NCI-H510A treated with DMSO at 0.1 percent for 48 hours (cell line): ENCODE measurements around the gene PCSK6.

ENCODE experiments used
- DNase-seq: peaks from one replicate; lab custom pipeline; 2025; lab: John Stamatoyannopoulos, UW

Gene PCSK6

DNA sequence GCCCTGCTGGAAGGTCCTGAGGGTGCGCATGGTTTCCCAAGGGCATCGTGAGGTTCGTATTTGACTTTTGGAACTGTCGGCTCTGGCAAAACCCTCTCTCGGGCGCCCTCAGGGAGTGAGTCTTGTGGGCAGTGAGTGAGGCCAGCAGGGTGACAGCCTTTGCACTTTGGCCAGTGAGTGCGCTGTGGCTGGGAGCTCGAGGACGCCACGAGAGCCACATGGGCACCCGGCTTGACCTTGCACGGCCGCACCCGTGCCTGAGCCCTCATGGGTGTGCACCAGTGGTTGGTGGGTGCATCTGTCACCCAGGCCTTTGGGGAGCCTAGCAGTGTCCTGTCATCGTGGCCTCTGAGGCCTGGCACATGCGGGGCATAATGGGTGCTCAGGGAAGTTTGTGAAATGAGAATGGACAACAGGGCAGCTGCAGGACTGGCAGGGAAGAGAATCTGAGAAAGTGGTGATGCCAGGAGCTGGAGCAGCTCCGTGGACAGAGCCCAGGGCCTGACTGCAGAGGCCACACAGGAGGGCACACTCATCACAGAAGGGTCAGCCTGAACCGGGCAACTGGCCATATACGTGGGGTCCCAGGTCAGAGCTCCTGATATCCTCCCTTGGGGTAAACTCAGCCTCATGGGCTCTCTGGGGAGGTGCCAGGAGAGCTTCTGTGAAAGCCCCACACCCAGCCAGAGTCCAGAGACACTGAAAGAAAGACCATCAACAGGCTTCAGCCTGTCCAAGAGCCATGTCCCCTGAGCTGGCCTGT, 164.1 kb downstream of the PCSK6 start:
- no peak for DNase-seq

DNA sequence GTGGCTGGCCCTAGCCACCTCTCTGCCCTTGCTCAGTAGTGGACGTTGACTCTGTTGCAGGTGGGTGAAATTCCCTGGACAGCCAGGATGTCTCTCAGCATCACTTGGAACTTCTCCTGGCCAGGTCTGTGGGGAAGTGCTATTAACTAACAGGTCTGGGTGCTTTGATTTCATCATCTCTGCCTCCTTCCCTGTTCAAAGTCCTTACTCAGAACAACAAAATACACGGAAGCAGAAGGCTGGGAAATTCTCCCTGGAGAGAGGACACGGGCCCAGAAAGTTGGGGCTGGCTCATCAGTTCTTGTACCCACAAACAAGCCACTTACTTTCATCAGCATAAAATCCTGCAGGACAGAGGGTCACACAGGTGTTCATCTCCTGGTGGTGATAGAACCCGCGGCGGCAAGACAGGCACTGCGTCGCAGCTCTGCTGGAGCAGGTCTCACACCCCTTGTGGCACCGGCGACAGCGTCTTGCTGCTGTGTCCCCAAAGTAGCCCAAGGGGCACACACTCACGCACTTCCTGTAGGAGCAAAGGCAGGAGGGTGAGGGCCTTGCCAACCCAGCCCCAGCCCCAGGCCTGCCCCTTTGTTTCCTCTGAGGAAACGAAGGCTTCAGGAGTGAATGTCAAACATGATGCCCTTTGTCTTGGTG, 164.9 kb downstream of the PCSK6 start:
- DNase-seq, result no peak

DNA sequence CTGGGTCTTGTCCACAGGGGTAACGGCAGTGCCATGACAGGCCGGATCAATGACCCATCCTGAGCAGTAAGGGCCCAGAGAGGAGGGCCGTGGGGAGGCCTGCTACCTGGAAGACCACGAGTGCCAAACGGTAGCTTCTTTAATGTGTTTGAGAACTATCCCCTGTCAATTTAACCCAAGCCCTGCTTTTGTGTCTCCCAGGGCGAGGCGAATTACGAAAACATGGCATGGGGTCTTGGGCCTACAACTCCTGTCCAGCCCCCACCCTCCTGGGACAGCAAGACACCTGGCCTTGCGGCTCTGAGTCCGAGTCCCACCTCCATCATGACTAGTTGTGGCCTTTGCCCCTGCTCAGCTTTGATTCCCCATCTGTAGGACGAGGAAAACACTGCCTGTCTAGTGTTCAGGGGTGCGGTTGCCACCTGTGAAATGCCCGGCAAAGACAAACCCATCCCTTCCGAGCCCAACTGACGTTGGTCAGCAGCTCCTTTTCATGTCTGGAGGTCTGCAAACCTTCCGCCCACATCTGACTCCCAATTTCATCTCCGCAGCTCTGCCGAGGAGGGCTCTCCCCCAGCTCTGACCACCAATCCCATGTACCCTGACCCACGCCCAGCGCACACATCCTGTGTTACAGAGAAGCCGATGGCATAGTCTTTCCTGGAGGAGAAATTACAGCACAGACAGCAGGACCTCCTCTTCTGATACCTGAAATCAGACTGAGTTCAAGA, 165.5 kb downstream of the PCSK6 start:
- DNase-seq, result no peak

DNA sequence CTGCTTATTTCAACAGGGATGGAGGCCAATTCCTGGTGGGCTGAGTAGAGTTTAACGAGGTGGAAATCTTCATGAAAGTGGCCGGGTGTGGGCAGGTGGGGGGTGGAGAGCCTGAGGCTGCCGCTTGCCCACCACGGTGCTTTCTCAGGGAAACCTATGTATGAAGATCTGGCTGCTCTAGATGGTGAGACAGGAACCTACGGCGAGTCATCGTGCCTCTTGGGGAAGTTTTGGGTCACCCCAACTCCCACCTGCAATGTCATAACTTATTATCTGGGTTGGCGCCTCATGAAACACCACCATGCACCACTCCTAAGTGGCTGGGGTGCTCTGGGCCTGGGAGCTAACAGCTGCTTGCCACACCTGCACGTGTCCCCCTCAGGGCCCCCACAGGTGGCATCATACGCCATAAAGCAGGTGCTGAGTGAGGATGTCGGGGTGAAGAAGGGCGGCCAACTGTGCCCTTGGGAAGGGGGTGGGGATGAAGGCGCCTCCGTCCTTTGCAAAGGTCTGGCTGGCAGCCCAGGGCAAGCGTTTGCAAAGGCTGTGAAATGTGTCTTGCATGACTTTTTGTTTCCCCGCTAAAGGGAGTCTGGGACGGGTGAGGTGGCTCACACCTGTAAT, 166.5 kb downstream of the PCSK6 start:
- DNase-seq, result no peak

DNA sequence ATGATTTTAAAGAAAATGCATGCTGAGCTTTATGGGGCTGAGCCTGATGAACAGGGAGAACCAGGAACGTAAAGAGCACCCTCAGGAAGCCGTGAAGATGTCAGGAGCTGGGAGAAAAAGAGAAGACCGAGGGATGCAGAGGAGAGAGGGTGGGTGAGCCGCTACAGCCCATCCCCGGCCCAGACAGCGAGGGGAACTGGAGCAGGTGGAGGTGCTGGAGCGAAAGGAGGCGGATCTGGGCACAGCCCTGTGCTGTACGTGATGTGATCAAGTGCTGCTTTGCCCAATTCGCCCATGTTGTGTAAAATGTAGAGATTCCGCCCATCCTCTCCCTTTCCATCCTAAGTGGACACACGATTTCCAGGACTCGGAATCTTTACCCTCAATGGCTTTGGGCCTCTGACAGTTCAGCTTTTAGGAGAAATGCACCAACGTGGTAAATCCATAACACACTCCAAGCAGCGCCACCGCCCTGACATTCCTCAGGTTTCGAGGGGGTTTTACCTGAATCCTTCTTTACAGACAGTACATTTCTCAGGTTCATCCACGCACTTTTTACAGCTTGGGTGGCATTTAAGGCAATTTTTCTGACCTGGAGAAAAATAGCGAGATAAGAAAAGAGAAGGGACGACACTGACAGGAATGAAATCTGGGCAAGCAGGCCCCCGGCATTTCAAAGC, 167.4 kb downstream of the PCSK6 start:
- no peak for DNase-seq

DNA sequence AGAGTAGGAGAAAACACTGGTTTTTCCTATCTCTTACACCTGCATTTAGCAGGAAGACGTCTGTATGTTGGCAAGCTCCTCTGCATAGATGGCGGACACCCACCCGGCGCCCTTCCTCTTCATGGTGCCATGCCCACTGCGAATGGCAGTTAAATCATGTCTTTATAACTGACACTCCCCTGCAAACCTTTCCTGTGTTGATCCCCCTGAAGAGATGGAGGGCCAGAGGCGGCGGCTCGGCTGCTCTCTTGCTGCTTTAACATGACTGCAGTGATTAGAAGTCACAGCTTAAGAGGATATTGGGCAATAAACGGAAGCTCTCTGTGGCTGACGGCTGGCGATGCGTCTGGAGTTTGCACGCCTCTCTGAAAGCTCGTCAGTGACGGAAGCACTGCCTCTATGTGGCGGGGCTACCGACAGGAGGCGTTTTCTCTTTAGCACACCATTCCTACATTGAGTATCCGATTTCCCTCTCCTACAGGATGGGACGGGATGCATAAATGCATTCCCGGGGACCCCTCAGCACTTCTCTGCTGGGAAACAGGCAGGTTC, 168.9 kb downstream of the PCSK6 start:
- no peak for DNase-seq

DNA sequence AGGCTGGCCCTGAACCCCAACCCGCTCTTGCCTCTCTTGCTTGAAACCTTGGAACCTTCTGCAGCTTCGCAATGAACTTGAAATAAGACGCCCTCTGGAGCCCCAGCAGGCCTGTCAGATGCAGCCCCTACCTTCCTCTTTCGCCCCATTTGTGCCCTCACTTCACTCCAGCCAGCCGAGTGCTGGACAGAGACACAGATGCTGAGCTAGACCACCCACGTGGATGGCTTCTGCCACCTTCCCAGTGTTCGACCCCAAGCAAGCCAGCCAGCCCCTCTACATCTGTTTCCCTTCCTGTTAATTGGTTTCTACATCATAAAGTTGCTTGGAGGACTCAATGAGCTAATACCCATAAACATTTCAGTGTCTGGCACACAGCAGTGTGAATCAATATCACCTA, 170.7 kb downstream of the PCSK6 start:
- no peak for DNase-seq

DNA sequence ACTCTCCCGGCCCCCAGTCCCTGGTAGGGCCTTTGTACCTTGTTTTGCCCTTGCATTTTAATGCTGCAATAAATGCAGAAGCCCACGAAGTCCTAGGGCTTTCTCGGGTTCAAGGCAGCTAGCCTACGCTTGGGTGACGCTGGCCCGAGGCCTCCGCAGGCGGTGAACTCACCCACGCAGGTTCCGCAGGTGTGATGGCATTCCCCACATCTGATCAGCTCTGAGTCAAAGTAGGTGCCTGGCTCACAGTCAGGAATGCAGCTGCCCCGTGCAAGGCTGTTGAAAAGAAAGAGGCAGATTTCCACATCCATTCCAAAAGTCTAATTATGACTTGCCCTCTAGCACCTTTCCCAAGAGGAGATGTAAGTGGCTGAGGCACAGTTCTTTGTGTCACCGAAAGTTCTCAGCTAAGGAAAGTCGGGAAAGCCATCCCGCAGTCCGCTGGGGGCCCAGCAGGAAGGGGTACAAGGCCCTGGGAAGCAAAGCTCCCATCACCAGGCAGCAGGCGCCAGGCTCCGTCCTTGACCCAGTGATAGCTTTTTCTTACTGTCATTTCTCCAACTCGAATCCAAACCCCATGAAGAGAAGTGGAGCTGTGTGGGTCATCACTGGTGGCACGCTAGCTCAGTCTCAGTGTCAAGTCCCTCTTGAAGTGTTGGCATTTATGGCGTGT, 171.2 kb downstream of the PCSK6 start:
- DNase-seq, result no peak

DNA sequence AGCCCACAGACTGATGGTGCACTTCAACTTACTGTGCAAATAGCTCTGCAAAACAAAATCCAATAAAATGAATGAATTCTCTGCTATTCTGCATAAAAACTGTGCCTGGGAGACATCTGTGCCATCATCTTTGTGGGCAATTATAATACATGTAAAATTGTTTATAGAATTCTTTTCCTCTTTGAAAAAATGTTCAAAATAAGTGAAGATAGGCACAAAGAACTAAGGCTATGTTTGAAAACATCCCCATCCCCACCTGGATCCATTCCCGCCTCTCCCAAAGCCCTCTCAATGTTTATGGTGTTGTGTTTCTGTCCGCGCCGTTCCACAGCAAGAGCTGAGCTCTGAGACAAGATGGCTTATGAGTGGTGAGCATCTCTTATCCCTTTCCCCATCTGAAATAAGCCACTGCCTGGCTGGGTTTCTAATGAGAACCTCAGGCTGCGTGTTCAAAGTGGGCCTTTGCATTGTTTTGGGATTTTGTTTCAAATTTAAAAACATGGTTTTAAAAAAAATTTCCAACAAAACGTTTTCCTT, 172.1 kb downstream of the PCSK6 start:
- DNase-seq, result no peak

DNA sequence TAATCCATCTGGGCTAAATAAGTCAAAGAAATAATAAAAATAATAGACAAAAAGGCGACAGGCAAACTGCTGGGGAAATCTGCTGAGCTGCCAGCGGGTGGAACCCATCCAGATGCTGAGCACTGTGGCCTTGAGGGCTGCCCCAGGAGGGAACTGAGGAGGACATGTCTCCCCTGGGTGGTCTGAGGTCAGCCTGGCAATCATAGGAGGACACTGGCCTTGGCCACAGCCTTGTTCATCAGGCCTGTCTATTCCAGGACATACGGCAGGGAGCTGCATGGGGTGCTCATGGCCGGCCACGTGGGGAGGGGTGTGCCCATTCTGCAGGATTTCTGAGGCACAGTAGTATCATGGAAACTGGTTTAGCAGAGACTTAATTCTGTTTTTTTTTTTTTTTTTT, 173.0 kb downstream of the PCSK6 start:
- DNase-seq, result no peak

DNA sequence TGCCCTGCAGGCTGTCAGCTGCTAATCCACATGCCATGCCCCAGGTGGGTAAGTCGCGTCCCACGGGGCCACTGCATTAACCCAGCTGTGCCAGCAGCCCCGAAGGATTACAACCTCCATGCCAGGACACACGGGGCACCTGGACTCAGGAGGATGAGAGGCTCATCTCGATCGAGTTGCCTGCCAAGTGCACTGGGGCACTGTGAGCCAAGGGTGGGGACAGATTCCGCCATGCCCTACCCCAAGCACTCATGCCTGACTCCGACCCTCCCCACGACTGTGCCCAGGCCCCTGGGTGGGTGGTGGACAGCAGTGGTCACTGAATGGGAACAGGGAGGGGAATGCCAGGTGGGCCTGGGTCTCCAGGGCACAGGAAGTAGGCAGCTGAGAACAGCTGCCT, 173.8 kb downstream of the PCSK6 start:
- DNase-seq, result no peak

DNA sequence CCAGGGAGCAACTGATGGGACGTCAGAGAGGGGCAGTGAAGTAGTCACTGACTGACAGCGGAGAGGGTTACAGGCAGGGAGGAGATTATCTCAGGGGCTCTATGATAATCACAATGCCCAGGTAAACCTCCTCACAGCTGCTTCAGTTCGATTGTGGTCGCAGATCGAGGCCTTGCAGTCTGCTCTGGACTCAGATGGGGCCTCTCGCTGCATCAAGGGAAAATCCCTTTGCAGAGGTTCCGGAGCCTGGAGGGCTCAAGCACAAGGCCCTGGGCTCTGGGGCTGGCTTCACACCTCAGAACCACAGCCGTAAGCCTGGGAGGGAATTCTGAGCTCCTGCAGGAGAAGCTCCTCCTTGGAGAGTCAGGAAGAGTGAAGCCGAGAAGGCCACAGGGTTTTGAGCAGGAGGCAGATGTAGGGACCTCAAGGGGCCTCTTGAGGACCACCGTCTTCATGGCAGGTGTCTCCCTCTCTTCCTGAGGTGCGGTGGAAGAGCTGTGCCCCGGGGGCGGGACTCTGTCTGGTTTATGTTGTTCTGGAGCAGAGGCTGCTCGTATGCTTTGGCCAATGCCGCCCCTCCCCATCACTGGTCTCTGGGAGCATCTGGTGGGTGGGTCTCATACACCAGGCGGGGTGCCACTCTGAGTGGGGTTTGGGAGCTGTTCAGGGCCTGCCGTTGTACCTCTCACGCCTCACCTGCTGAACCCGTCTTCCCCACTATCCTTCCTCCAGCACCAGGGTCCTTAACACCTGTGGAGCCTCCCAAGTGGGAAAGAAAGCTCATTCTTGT, 175.0 kb downstream of the PCSK6 start:
- DNase-seq, result no peak

DNA sequence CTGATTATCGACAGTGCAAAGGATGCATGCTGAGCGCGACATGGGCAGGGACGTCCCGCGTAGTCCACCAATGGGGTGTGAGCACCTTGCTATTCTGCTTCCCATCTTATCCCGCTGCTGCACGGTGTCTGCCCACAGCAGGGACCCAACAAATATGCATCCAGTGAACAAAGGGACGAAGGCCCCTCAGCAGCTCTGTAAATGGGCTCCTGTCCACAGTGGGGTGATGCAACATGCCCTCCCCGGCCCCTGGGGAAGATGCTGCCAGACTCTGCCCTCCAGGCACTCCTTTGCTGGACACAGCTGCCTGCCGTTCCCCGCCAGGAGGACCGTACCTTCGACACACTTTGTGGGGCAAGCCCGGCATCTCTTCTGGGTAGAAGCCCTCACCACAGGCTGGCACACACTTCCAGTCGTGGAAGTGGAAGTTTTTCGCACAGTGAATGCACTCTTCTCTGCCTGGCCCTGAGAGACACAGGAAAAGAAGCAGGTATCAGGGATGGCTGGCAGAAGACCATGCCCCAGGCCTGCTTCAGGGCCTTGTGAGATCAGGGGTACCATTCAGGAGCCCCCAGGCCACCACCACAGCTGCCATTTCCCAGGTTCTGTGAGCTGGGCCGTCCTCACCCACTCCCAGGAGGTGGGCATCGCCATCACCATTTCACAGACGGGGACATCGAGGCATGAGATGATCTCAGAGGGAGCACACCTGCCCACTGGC, 176.3 kb downstream of the PCSK6 start:
- DNase-seq, result no peak

DNA sequence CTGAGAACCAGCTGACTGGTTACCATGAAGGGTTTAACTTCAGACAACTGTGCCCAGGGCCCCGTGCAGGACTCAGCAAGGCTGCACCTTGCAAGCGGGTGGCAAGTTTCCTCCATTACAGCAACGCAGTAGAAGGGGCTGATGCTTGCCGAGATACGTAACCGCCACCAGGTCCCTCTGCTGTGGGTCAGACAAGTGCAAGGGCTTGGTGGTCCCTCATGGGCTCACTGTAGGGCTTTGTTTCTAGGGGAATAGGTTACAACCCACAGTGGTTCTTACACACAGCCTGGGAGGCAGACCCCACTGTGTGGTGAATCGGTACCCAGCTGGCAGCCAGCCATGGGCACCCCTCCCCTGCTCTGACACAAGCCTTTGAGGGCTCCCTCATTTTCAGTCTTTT, 179.0 kb downstream of the PCSK6 start:
- no peak for DNase-seq

DNA sequence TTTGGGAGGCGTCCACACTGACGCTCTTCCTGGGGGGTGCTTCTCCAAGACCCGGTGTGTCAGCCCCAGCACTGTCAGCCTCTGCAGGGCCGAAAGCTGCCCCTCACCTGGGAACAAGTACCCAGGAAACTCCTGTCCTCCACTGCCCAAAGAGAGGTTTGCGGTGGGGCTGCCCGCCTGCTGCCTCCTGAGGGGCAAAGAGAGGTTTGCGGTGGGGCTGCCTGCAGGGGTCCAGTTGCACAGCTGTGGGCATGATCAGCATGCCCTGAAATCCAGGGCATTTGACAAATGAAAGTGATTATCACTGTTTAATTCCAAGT, 179.4 kb downstream of the PCSK6 start:
- no peak for DNase-seq

DNA sequence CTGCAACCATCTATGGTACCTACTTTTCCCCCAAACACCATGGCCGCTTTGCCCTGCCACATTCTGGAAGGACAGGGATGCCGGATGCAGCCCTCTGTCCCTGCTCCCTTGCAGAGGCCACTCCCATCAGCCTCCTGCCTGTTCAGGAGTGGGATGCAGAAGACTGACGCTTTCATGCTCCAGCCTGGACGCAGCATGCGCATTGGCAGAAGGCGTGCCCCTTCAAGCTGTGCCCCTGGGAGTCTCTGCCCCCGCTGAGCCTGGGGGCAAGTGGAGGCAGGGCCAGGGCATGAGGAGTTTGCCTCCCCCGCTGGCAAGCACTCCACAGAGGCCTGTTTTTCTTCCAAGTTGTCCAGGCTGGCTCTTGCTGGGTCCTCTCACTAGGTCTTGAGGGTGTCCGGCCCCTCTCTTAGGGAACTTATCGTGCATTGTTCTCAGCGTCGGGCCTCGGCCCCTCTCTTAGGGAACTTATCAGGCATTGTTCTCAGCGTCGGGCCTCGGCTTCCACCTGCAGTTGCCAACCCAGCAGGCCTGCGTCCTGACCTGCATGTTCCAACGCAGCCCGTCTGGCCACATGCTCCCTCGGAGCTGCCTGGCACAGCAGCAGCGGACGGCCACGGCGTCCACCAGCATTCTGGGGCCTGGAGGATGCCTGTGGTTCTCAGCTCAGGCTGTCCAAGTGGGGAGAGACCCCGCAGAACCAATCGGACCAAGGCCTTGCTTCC, 179.9 kb downstream of the PCSK6 start:
- DNase-seq, result no peak

DNA sequence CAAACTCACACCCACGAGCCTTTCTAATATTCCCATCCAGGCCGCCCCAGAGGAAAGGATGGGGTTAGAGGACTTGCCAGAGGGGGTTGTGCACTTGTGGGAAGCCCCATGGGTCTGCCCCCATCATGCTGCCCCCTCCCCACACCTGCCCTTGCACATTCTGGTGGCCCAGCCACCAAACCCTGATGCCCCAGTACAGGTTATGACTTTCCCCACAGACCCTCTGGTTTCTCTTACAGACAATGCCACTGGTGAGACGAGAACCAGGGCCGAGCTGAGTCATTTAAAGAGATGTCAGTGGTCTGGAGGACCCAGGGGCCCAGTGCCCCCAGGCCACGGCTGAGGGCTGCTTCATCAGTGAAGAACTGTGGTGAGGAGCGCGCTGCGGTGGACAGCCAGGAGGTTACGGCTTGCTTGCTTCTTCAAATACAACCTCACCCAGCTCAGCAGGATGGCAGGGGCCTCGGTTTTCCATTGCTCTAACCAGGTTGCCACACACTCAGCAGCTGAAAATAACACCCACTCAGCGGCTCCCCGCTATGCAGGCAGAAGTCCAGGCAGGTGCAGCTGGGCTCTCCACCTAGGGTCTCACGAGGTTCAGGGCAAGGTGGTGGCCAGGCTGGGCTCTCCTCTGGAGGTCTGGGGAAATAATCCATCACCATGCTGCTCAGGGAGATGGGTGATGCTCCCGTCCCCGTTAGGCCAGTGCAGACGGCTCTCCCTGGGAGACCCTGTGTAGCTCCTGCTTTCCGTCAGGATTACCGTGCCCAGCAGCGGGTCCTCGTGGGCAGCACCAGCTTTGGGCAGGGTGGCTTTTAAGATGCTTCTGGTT, 180.7 kb downstream of the PCSK6 start:
- DNase-seq, result peak; percentile 14
